ENCODE results near the gene SLC40A1.

DNA sequence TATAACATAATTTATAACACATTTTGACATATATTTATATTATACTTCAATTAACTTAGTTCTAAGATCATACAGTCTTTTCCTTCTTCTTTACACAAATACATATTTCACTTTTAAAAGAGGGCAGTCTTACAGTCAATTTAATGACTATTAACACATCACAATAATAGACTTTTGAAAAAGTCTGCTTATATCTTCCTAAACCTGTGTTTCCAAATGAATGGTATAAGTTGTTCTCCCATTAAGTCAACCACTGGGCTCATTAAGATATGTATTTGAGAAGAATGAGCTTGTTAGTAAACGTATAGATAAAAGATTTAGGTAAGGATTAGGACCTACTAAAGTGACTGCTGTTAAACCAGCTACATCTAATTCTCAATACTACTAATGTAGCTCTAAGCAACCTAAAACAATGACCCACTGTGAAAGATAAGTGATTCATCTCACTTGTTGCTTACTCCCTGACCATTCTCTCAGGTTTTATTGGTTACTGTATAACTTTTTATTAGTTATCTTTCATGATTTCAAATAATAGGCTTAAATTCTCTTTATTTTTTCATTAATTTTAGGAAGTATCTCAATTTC lies 27.0 kb downstream of the SLC40A1 start:
- TF ChIP-seq, protein P1, sequence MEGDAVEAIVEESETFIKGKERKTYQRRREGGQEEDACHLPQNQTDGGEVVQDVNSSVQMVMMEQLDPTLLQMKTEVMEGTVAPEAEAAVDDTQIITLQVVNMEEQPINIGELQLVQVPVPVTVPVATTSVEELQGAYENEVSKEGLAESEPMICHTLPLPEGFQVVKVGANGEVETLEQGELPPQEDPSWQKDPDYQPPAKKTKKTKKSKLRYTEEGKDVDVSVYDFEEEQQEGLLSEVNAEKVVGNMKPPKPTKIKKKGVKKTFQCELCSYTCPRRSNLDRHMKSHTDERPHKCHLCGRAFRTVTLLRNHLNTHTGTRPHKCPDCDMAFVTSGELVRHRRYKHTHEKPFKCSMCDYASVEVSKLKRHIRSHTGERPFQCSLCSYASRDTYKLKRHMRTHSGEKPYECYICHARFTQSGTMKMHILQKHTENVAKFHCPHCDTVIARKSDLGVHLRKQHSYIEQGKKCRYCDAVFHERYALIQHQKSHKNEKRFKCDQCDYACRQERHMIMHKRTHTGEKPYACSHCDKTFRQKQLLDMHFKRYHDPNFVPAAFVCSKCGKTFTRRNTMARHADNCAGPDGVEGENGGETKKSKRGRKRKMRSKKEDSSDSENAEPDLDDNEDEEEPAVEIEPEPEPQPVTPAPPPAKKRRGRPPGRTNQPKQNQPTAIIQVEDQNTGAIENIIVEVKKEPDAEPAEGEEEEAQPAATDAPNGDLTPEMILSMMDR (IDR thresholded peaks at IDR 0.05; ENCODE audit: low read depth, low read length, missing input control) = no peak
- TF ChIP-seq, protein P2, sequence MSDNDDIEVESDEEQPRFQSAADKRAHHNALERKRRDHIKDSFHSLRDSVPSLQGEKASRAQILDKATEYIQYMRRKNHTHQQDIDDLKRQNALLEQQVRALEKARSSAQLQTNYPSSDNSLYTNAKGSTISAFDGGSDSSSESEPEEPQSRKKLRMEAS (IDR thresholded peaks at IDR 0.05) = no peak
- TF ChIP-seq, protein P3, sequence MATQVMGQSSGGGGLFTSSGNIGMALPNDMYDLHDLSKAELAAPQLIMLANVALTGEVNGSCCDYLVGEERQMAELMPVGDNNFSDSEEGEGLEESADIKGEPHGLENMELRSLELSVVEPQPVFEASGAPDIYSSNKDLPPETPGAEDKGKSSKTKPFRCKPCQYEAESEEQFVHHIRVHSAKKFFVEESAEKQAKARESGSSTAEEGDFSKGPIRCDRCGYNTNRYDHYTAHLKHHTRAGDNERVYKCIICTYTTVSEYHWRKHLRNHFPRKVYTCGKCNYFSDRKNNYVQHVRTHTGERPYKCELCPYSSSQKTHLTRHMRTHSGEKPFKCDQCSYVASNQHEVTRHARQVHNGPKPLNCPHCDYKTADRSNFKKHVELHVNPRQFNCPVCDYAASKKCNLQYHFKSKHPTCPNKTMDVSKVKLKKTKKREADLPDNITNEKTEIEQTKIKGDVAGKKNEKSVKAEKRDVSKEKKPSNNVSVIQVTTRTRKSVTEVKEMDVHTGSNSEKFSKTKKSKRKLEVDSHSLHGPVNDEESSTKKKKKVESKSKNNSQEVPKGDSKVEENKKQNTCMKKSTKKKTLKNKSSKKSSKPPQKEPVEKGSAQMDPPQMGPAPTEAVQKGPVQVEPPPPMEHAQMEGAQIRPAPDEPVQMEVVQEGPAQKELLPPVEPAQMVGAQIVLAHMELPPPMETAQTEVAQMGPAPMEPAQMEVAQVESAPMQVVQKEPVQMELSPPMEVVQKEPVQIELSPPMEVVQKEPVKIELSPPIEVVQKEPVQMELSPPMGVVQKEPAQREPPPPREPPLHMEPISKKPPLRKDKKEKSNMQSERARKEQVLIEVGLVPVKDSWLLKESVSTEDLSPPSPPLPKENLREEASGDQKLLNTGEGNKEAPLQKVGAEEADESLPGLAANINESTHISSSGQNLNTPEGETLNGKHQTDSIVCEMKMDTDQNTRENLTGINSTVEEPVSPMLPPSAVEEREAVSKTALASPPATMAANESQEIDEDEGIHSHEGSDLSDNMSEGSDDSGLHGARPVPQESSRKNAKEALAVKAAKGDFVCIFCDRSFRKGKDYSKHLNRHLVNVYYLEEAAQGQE (IDR thresholded peaks at IDR 0.05) = no peak
- no peak for TF ChIP-seq YY1 (IDR thresholded peaks at IDR 0.05)
